Stimulated activated naive CD8-positive, alpha-beta T cell treated with anti-CD3 and anti-CD28 coated beads, Interleukin-15, amount 100 ng/mL, for 72 hours (primary cell): ENCODE measurements around the gene EFR3B.
"Not testable (repeated sequence)": the region's sequence is repeated elsewhere in the genome, so short reads cannot be mapped to it uniquely, and the experiment has no call there.

ENCODE experiments used
- ATAC-seq: fragments of 150-1000 bp; cut with Tn5 transposase; 2 replicates; pipeline ENCODE4 v1.10.0; 2021; ENCODE audit warnings: mild to moderate bottlenecking, moderate library complexity
- DNase-seq, 2 donors: peaks; one replicate each; pipeline ENCODE4 v3.0.0; 2021 to 2022
- H3K27ac Mint-ChIP-seq, 2 donors: one replicate each; pipeline ENCODE4 v1.8.0; 2022; ENCODE audit warnings: mild to moderate bottlenecking in 2 of 2, mixed read lengths in 2 of 2, moderate library complexity in 2 of 2
- H3K27me3 Mint-ChIP-seq: one replicate; pipeline ENCODE4 v1.8.0; 2022; ENCODE audit warnings: mixed read lengths
- H3K4me1 Mint-ChIP-seq: one replicate; pipeline ENCODE4 v1.8.0; 2022; ENCODE audit warnings: mild to moderate bottlenecking, mixed read lengths
- H3K4me3 Mint-ChIP-seq, 2 donors: one replicate each; pipeline ENCODE4 v1.8.0; 2022; ENCODE audit warnings: mild to moderate bottlenecking in 2 of 2, mixed read lengths in 2 of 2, moderate library complexity in 1 of 2
- H3K9me3 Mint-ChIP-seq, 2 donors: one replicate each; pipeline ENCODE4 v1.8.0; 2022; ENCODE audit warnings: mixed read lengths in 2 of 2

The EFR3B gene

GRCh38 chr2:25103287-25103871 lies 61.5 kb downstream of the EFR3B start:
- DNase-seq, result no peak
- H3K27ac Mint-ChIP-seq, result no peak overlapping the region
- no peaks in the 10 kb centered on the region for H3K27me3 Mint-ChIP-seq
- H3K4me3 Mint-ChIP-seq, result no peak overlapping the region
- peaks cover 8 to 28% of the 10 kb centered on the region in 2 donors for H3K9me3 Mint-ChIP-seq
- no peak for ATAC-seq
- peaks cover 16% of the 10 kb centered on the region for H3K4me1 Mint-ChIP-seq

DNA sequence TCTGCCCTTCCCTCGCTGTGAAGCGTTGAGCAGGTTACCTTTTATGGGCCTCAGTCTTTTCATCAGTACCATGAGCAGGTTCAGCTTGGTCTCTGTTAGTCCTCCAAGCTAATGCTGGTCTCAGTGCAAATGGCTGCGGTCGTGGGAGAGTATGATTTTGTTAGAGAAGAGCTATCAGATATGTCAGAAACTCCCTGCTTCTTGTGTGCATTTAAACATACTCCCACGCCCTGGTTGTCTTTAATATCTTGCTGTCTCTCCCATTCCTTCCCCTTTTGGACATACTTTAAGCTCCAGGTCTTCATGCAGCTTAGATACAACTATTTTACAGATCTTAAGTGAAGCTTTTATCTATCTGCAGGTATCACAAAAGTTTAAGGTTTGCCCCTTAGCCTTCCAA lies 62.9 kb downstream of the EFR3B start:
- Mint-ChIP-seq H3K4me3 (no peak overlapping the region), H3K27ac (no peak overlapping the region), H3K27me3 (no peaks in the 10 kb centered on the region), H3K9me3 (peaks cover 8 to 28% of the 10 kb centered on the region in 2 donors), H3K4me1 (peaks cover 16% of the 10 kb centered on the region)
- ATAC-seq (no peak), DNase-seq (no peak)

DNA sequence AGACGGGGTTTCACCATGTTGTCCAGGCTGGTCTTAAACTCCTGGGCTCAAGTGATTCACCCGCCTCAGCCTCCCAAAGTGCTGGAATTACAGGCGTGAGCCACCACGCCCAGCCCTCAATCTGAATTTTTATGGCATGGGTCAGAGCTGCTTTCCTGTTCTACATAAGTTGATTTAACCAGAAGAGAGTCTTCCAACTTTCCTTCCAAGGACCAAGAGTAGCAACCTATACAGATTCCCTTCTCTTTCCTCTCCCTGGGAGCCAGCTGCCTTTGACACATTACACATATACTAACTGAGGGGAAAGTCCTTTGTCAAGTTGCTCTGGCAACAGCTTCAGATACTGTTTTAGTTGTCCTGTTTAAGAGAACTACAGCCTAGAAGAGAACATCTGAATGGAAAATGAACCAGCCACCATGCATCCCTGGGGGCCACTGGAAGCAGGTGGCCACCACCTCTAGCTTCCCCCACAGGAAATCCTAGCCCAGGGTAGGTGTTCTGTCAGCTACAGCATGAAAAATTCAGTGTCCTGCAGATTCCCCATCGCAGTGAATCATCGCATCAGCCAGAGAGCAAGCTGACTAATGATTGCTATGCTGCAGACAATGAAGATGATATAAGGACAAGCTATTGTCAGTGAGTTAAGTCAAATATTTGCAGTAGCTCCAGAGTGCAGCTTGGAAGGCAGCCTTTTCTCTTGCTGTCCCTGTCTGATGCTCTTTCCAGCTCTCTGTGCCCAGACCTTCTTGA lies 63.6 kb downstream of the EFR3B start:
- H3K27ac Mint-ChIP-seq, result no peak overlapping the region
- peaks cover 8 to 28% of the 10 kb centered on the region in 2 donors for H3K9me3 Mint-ChIP-seq
- DNase-seq (no peak), ATAC-seq (no peak)
- peaks cover 22% of the 10 kb centered on the region for H3K4me1 Mint-ChIP-seq
- no peak overlapping the region for H3K4me3 Mint-ChIP-seq
- peaks cover 7% of the 10 kb centered on the region for H3K27me3 Mint-ChIP-seq

DNA sequence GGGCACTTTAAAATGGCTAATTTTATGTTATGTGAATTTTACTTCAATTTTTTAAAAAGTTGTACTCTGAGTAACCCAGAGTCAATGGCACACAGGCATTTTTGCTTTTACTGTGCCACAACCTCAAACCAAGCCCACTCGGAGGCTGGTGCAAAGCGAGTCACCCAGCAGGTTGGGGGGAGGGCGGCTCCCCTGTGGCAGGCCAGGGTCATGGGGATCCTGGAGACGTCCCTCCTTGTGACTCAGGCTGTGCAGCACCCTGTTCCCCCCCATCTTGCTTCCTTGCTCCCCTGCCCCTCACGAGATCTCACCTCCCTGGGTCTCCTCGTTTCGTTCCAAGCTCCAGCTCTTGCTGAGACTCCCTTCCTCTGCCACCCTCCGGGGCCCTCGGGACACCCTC lies 67.9 kb downstream of the EFR3B start:
- Mint-ChIP-seq H3K9me3 (no peaks in the 10 kb centered on the region), H3K27ac (no peak overlapping the region), H3K4me1 (peaks cover 6% of the 10 kb centered on the region), H3K4me3 (no peak overlapping the region), H3K27me3 (peaks cover 7% of the 10 kb centered on the region)
- no peak for ATAC-seq
- DNase-seq, result no peak

GRCh38 chr2:25112113-25112512 lies 70.2 kb downstream of the EFR3B start:
- H3K27ac Mint-ChIP-seq, result no peak overlapping the region

DNA sequence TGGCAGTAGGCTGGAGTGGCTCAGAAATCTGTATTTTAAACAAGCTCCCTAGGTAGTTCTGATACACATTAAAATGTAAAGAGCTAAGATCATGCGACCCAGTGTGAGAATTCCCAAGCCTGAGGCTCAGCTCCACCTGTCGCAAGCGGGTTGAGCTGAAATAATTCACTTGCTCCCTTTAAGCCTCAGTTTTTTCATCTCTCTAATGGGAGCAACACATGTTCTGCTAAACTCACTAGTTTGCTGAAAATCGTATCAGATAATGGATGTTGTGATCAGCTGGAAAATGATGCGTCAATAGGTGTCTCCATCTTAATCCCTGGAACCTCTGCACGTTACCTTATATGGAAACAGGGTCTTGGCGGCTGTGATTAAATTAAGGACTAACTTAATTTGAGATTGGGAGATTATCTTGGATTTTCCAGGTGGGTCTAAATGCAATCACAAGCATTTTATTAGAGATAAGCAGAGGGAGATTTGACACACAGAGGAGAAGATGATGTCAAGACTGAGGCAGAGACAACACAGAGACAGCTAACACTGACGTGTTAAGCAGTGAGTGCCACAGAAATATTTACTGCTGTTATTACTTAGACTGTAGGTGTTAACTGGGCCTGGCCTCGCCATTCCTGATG lies 73.5 kb downstream of the EFR3B start:
- H3K4me1 Mint-ChIP-seq, result peaks cover under 1% of the 10 kb centered on the region
- H3K27ac Mint-ChIP-seq, result no peak overlapping the region
- DNase-seq, result no peak
- no peak for ATAC-seq
- H3K9me3 Mint-ChIP-seq, result no peaks in the 10 kb centered on the region
- H3K27me3 Mint-ChIP-seq, result peaks cover 2% of the 10 kb centered on the region
- H3K4me3 Mint-ChIP-seq, result no peak overlapping the region

More at GRCh38 chr2:25112113-25112512, 70.2 kb downstream of the EFR3B start:
- no peaks in the 10 kb centered on the region for H3K9me3 Mint-ChIP-seq
- ATAC-seq (no peak), DNase-seq (no peak)
- no peak overlapping the region for H3K4me3 Mint-ChIP-seq
- peaks cover 7% of the 10 kb centered on the region for H3K27me3 Mint-ChIP-seq
- H3K4me1 Mint-ChIP-seq, result peaks cover 6% of the 10 kb centered on the region

GRCh38 chr2:25115902-25116301 lies 74.0 kb downstream of the EFR3B start:
- DNase-seq, result no peak
- H3K4me3 Mint-ChIP-seq, result no peak overlapping the region
- no peak for ATAC-seq
- no peak overlapping the region for H3K27ac Mint-ChIP-seq
- no peaks in the 10 kb centered on the region for H3K27me3 Mint-ChIP-seq
- H3K4me1 Mint-ChIP-seq, result no peaks in the 10 kb centered on the region
- H3K9me3 Mint-ChIP-seq, result no peaks in the 10 kb centered on the region

DNA sequence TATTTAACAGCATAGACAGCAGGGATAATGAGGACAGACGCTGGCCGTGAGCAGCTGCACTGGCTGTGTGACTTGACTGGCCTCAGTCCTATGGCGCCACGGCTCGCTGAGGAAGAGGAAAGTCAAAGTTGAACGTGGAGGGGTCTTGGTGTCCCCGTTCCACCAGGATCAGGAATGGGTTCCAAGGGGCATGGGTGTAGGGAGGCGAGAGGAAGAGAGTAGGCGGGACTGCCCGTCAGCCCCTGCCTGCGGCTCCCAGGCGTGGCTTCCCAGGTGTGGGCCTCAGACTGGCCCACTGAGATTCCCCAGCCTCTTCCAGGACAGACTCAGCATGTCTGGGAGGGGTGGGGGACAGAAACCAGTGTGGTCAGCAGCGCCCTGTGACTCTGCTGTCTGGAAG lies 75.1 kb downstream of the EFR3B start:
- ATAC-seq (no peak), DNase-seq (no peak)
- Mint-ChIP-seq H3K27me3 (no peaks in the 10 kb centered on the region), H3K9me3 (no peaks in the 10 kb centered on the region), H3K4me1 (no peaks in the 10 kb centered on the region), H3K4me3 (no peak overlapping the region), H3K27ac (no peak overlapping the region)

- no peak overlapping the region for H3K27ac Mint-ChIP-seq
- no peak for DNase-seq
- H3K4me1 Mint-ChIP-seq, result no peaks in the 10 kb centered on the region
- H3K4me3 Mint-ChIP-seq, result no peak overlapping the region
- ATAC-seq, result no peak
- no peaks in the 10 kb centered on the region for H3K9me3 Mint-ChIP-seq
- peaks cover 5% of the 10 kb centered on the region for H3K27me3 Mint-ChIP-seq
These were observed 77.4 kb downstream of the EFR3B start for GRCh38 chr2:25119263-25119662.

DNA sequence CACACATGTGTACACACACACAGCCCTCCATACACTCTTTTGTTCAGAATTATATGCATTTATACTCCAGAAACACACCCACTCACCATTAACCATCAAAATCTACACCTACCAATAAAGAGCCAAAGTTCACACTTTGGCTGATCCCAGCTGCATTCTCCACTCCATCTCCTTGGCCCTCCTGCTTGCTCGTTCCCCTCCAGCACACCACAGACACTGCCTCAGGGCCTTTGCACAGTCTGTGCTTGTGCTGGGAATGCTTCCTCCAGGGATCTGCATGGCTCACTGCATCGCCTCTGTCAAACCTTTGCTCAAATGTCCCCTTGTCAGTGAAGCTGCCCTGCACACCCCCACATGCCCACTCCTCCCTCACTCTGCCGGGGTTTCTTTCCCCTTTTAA lies 80.5 kb downstream of the EFR3B start:
- ATAC-seq, result no peak
- Mint-ChIP-seq H3K27me3 (peaks cover 5% of the 10 kb centered on the region), H3K4me3 (no peak overlapping the region), H3K27ac (no peak overlapping the region), H3K9me3 (no peaks in the 10 kb centered on the region), H3K4me1 (no peaks in the 10 kb centered on the region)
- no peak for DNase-seq

DNA sequence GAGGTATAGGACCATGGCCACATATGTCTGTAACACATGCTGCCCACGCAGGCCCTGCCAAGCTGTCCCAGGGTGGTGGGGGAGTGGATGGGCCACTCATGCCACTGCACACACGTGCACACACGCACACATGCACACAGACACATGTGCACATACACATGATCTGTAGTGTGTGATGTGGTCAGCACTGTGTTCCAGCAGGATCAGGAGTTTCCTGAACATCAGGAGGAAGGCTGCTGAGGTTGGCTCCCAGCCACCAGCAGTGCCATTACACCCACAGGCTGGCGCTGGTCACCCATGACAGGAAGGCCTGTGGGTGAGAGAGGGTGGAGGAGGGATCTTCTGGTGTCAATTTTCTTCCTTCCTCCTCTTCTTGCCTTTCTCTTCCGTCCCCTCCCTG lies 81.8 kb downstream of the EFR3B start:
- no peak for DNase-seq
- no peak for ATAC-seq
- no peak overlapping the region for H3K27ac Mint-ChIP-seq
- peaks cover 5% of the 10 kb centered on the region for H3K27me3 Mint-ChIP-seq
- H3K9me3 Mint-ChIP-seq, result no peaks in the 10 kb centered on the region
- no peaks in the 10 kb centered on the region for H3K4me1 Mint-ChIP-seq
- no peak overlapping the region for H3K4me3 Mint-ChIP-seq

GRCh38 chr2:25125189-25125588 lies 83.3 kb downstream of the EFR3B start:
- Mint-ChIP-seq H3K4me1 (peaks cover 5% of the 10 kb centered on the region), H3K27me3 (peaks cover 15% of the 10 kb centered on the region), H3K4me3 (no peak overlapping the region), H3K27ac (no peak overlapping the region), H3K9me3 (no peaks in the 10 kb centered on the region)
- ATAC-seq (no peak), DNase-seq (no peak)

GRCh38 chr2:25125976-25126375 lies 84.1 kb downstream of the EFR3B start:
- Mint-ChIP-seq H3K4me1 (peaks cover 8% of the 10 kb centered on the region), H3K27me3 (peaks cover 23% of the 10 kb centered on the region), H3K27ac (no peak overlapping the region)

GRCh38 chr2:25127071-25127470 lies 85.2 kb downstream of the EFR3B start:
- Mint-ChIP-seq H3K4me1 (peaks cover 18% of the 10 kb centered on the region), H3K27me3 (peaks cover 34% of the 10 kb centered on the region)
- not testable (repeated sequence) for ATAC-seq, H3K9me3 Mint-ChIP-seq, DNase-seq, H3K4me3 Mint-ChIP-seq, H3K27ac Mint-ChIP-seq

More at GRCh38 chr2:25125976-25126375, 84.1 kb downstream of the EFR3B start:
- ATAC-seq (no peak), DNase-seq (no peak)
- Mint-ChIP-seq H3K4me3 (no peak overlapping the region), H3K9me3 (no peaks in the 10 kb centered on the region)

DNA sequence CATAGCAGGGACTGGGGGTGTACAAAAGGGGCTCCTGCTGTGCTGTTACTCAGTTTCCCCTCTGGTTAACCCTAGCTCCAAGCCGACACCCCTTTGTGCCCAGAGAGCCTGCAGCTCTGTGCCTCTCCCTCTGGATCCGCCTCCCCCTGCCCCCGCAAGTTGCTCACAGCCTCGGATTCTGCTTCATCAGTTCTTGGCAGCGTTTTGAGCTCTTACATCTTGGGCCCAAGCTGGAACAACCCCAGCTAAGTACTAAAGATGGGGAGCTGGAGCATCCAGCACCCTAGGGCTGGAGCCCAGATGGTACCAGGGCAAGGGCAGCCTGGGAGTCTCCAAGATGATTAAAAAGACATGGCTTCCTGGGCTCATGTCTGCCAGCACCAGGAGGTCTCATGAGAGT lies 85.8 kb downstream of the EFR3B start:
- peaks cover 20% of the 10 kb centered on the region for H3K4me1 Mint-ChIP-seq
- no peak overlapping the region for H3K27ac Mint-ChIP-seq
- no peak for ATAC-seq
- DNase-seq, result no peak
- peaks cover 39% of the 10 kb centered on the region for H3K27me3 Mint-ChIP-seq
- no peaks in the 10 kb centered on the region for H3K9me3 Mint-ChIP-seq
- no peak overlapping the region for H3K4me3 Mint-ChIP-seq

- Mint-ChIP-seq H3K27ac (no peak overlapping the region), H3K9me3 (no peaks in the 10 kb centered on the region), H3K4me3 (peak overlapping the region in 1 of 2 donors; percentile 22), H3K4me1 (peaks cover 20% of the 10 kb centered on the region), H3K27me3 (peaks cover 58% of the 10 kb centered on the region)
- ATAC-seq (no peak), DNase-seq (no peak)
These were observed 88.1 kb downstream of the EFR3B start for GRCh38 chr2:25129901-25130520.
